Astrocyte of the spinal cord (primary cell): ENCODE measurements around the gene ERVFRD-1.

ENCODE experiments used
- DNase-seq: peaks from one replicate; pipeline ENCODE4 v3.0.0; 2011; ENCODE audit warnings: low read depth, low spot score
- H3K4me3 ChIP-seq: 2 replicates; pipeline ENCODE4 v1.5.1; 2011; ENCODE audit warnings: low read depth, mild to moderate bottlenecking, low read length, moderate library complexity
- CTCF ChIP-seq: IDR thresholded peaks from 2 replicates; pipeline ENCODE4 v1.5.1; 2012; ENCODE audit warnings: low read depth, mild to moderate bottlenecking, low read length, inconsistent platforms
- in situ Hi-C: cut with HindIII; loops from 2 replicates; pipeline ENCODE4 v1.10.0; 2017; ENCODE audit warnings: low sequenced_read_pairs

ERVFRD-1 gene, protein sequence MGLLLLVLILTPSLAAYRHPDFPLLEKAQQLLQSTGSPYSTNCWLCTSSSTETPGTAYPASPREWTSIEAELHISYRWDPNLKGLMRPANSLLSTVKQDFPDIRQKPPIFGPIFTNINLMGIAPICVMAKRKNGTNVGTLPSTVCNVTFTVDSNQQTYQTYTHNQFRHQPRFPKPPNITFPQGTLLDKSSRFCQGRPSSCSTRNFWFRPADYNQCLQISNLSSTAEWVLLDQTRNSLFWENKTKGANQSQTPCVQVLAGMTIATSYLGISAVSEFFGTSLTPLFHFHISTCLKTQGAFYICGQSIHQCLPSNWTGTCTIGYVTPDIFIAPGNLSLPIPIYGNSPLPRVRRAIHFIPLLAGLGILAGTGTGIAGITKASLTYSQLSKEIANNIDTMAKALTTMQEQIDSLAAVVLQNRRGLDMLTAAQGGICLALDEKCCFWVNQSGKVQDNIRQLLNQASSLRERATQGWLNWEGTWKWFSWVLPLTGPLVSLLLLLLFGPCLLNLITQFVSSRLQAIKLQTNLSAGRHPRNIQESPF

GRCh38 chr6:11110921-11111768 is at the start of gene ERVFRD-1:
ERVFRD-1 (minus strand) TSS chr6:11111725; CDS start chr6:11105310, 6,415 bp downstream.
- no peak within 1 kb of the TSS for H3K4me3 ChIP-seq
- in situ Hi-C loops = no loop called here
- no peak for TF ChIP-seq CTCF
- DNase-seq = no peak

- DNase-seq = no peak
- in situ Hi-C loops = no loop called here
- TF ChIP-seq CTCF = no peak
These were observed 48.7 kb upstream of the ERVFRD-1 start for GRCh38 chr6:11160199-11160598.

DNA sequence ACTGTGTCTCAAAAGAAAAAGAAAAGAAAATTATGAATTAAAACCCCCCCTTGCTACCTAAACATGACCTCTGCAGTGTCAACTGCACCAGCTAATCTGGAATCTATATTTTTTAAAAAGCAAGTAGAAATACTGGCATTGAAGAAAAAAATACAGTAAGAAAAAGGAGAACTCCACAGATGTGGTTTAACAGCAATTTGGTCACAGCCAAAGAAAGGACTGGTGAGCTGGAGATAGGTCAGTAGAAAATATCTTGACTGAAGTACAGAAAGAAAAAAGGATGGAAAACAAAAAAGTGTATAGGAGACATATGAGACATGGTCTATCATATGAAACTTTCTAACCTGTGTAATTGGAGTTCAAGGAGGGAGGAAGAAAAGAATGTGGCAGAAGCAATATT is 44.1 kb upstream of the ERVFRD-1 start:
- in situ Hi-C loops = no loop called here
- TF ChIP-seq CTCF = no peak
- no peak overlapping the region for H3K4me3 ChIP-seq
- no peak for DNase-seq

More at GRCh38 chr6:11160199-11160598, 48.7 kb upstream of the ERVFRD-1 start:
- no peak overlapping the region for H3K4me3 ChIP-seq

- TF ChIP-seq CTCF = no peak
- no peak for DNase-seq
- H3K4me3 ChIP-seq = no peak overlapping the region
- in situ Hi-C loops = no loop called here
These were observed 41.9 kb upstream of the ERVFRD-1 start for GRCh38 chr6:11153447-11153846.

DNA sequence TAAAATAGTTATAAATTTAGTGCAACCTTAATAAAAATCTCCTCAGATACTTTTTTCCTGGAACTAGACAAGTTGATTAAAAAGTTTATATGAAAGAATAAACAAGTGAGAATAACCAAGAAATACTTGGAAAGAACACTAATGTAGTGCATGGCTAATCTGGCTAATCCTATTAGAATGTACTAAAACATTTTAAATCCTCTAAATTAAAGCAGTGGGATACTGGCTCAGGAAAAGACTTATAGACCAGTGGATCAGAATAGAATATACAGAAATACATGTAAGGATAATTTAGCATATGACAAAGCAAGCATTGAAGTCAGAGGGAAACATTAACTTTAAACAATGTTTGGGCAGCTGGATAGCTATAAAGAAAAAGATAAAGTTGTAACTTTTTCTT is 41.1 kb upstream of the ERVFRD-1 start:
- TF ChIP-seq CTCF = no peak
- in situ Hi-C loops = no loop called here
- DNase-seq = no peak
- no peak overlapping the region for H3K4me3 ChIP-seq

DNA sequence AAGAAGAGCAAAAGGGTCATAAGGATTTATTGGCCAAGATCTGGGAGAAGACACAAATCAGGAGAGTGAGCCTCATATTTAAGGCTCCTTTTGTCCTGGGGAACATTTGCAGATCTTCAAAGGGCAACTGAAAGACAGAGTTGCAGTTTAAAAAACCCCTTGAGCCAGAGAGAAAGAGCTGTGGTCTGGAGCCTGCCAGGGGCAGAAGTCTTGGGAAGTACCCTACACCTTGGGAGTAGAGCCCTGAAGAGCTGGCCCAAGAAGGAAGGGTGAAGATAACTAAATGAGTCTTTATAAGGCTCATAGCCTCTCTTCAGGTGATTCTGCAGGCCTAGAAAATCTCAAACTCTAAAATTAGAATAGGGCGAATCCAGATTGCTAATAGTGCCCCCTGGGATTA is 40.0 kb upstream of the ERVFRD-1 start:
- DNase-seq = no peak
- TF ChIP-seq CTCF = no peak
- in situ Hi-C loops = no loop called here

More for the DNA sequence above, 40.0 kb upstream of the ERVFRD-1 start:
- no peak overlapping the region for H3K4me3 ChIP-seq
